RWPE2 (cell line): ENCODE data around the gene KLHL29.

Experiments
- ATAC-seq: fragments of 200-7000 bp; cut with Tn5 transposase; 3 replicates; pipeline ENCODE4 v1.9.1; 2021; ENCODE audit warnings: low read depth
- DNase-seq: peaks from one replicate; pipeline ENCODE4 v3.0.0-alpha.2; 2020; ENCODE audit warnings: low spot score
- H3K27ac ChIP-seq: fragments of 450-650 bp; 2 replicates; pipeline ENCODE4 v1.5.1; 2017; ENCODE audit warnings: mild to moderate bottlenecking; ENCODE audit not compliant: poor library complexity, severe bottlenecking
- H3K27me3 ChIP-seq: fragments of 250-450 bp; sonication (Bioruptor Pico); 2 replicates; pipeline ENCODE4 v1.5.1; 2021; ENCODE audit warnings: mild to moderate bottlenecking, moderate library complexity; ENCODE audit not compliant: insufficient read depth, poor library complexity, severe bottlenecking
- H3K36me3 ChIP-seq: fragments of 250-450 bp; sonication (Bioruptor Pico); 2 replicates; pipeline ENCODE4 v1.5.1; 2020; ENCODE audit warnings: low read depth, mild to moderate bottlenecking, moderate library complexity
- H3K4me1 ChIP-seq: fragments of 250-450 bp; sonication (Bioruptor Pico); 2 replicates; pipeline ENCODE4 v1.5.1; 2021; ENCODE audit warnings: mild to moderate bottlenecking, moderate library complexity; ENCODE audit not compliant: insufficient read depth, poor library complexity, severe bottlenecking
- H3K4me3 ChIP-seq: fragments of 250-450 bp; sonication (Bioruptor Pico); 2 replicates; pipeline ENCODE4 v1.5.1; 2021; ENCODE audit warnings: mild to moderate bottlenecking, moderate library complexity; ENCODE audit not compliant: severe bottlenecking
- H3K9me3 ChIP-seq: fragments of 250-450 bp; sonication (Bioruptor Pico); 2 replicates; pipeline ENCODE4 v1.5.1; 2021; ENCODE audit warnings: mild to moderate bottlenecking, moderate library complexity; ENCODE audit not compliant: severe bottlenecking
- CTCF ChIP-seq: fragments of 450-650 bp; IDR thresholded peaks from one replicate; pipeline ENCODE4 v1.5.1; 2017; ENCODE audit warnings: mild to moderate bottlenecking, moderate library complexity; ENCODE audit not compliant: poor library complexity, severe bottlenecking

Gene KLHL29

GRCh38 chr2:23683001-23683400 lies 298.0 kb downstream of the KLHL29 start:
- Histone ChIP-seq H3K27ac (no peak overlapping the region), H3K9me3 (no peaks in the 10 kb centered on the region), H3K4me1 (no peaks in the 10 kb centered on the region), H3K27me3 (no peaks in the 10 kb centered on the region), H3K4me3 (no peak overlapping the region), H3K36me3 (no peaks in the 10 kb centered on the region)
- ATAC-seq (no peak), DNase-seq (no peak)
- TF ChIP-seq CTCF: no peak

GRCh38 chr2:23684395-23685176 lies 299.6 kb downstream of the KLHL29 start:
- Histone ChIP-seq H3K27ac (no peak overlapping the region), H3K4me3 (no peak overlapping the region), H3K4me1 (no peaks in the 10 kb centered on the region), H3K36me3 (no peaks in the 10 kb centered on the region), H3K9me3 (no peaks in the 10 kb centered on the region), H3K27me3 (no peaks in the 10 kb centered on the region)
- ATAC-seq: no peak
- DNase-seq: no peak
- TF ChIP-seq CTCF: no peak

- no peaks in the 10 kb centered on the region for H3K36me3 ChIP-seq
- no peak overlapping the region for H3K27ac ChIP-seq
- H3K9me3 ChIP-seq: no peaks in the 10 kb centered on the region
- H3K27me3 ChIP-seq: no peaks in the 10 kb centered on the region
- TF ChIP-seq CTCF: no peak
- no peaks in the 10 kb centered on the region for H3K4me1 ChIP-seq
- ATAC-seq (no peak), DNase-seq (no peak)
- no peak overlapping the region for H3K4me3 ChIP-seq
Measured at GRCh38 chr2:23685181-23685580, 300.2 kb downstream of the KLHL29 start.

GRCh38 chr2:23685706-23686105 lies 300.7 kb downstream of the KLHL29 start:
- Histone ChIP-seq H3K36me3 (no peaks in the 10 kb centered on the region), H3K27me3 (no peaks in the 10 kb centered on the region), H3K4me3 (no peak overlapping the region), H3K9me3 (no peaks in the 10 kb centered on the region), H3K27ac (no peak overlapping the region), H3K4me1 (no peaks in the 10 kb centered on the region)
- no peak for TF ChIP-seq CTCF
- DNase-seq (peak; percentile 35), ATAC-seq (no peak)

GRCh38 chr2:23686405-23687029 lies 301.5 kb downstream of the KLHL29 start:
- TF ChIP-seq CTCF: no peak
- ATAC-seq (no peak), DNase-seq (peak; percentile 47)
- Histone ChIP-seq H3K4me3 (no peak overlapping the region), H3K27ac (no peak overlapping the region), H3K27me3 (no peaks in the 10 kb centered on the region), H3K9me3 (no peaks in the 10 kb centered on the region), H3K36me3 (no peaks in the 10 kb centered on the region), H3K4me1 (no peaks in the 10 kb centered on the region)
